SK-N-SH treated with all-trans-retinoic acid at 6 μM for 48 hours (cell line): ENCODE data around the gene MICAL1.

Source experiments
- ATAC-seq: fragments of 200-7000 bp; cut with Tn5 transposase; 3 replicates; pipeline ENCODE4 v1.9.1; 2020; ENCODE audit warnings: mild to moderate bottlenecking, moderate library complexity
- ARNTL ChIP-seq: fragments of 450-650 bp; formaldehyde crosslinking; IDR thresholded peaks from 2 replicates; pipeline ENCODE4 v1.5.0; 2020; ENCODE audit warnings: low read depth, mild to moderate bottlenecking, moderate library complexity, borderline replicate concordance
- BACH2 ChIP-seq: fragments of 250-450 bp; sonication (Bioruptor Pico); IDR thresholded peaks from 2 replicates; pipeline ENCODE4 v1.9.0; 2021; ENCODE audit warnings: mild to moderate bottlenecking, borderline replicate concordance
- CSDC2 ChIP-seq: fragments of 250-450 bp; sonication (Bioruptor Pico); IDR thresholded peaks from 2 replicates; pipeline ENCODE4 v1.5.0; 2020; ENCODE audit warnings: mild to moderate bottlenecking, moderate library complexity
- CSRNP3 ChIP-seq: fragments of 250-450 bp; sonication (Bioruptor Pico); IDR thresholded peaks from 2 replicates; pipeline ENCODE4 v1.5.1; 2021; ENCODE audit warnings: mild to moderate bottlenecking, moderate library complexity
- ESRRG ChIP-seq: fragments of 250-450 bp; sonication (Bioruptor Pico); IDR thresholded peaks from 2 replicates; pipeline ENCODE4 v1.6.1; 2021; ENCODE audit warnings: mild to moderate bottlenecking
- GLIS3 ChIP-seq: fragments of 250-450 bp; sonication (Bioruptor Pico); IDR thresholded peaks from 2 replicates; pipeline ENCODE4 v1.5.0; 2020; ENCODE audit warnings: mild to moderate bottlenecking, moderate library complexity
- ISL1 ChIP-seq: fragments of 250-450 bp; sonication (Bioruptor Pico); IDR thresholded peaks from 2 replicates; pipeline ENCODE4 v2.1.2; 2022; ENCODE audit warnings: mild to moderate bottlenecking, moderate library complexity
- OSR1 ChIP-seq: fragments of 250-450 bp; sonication (Bioruptor Pico); IDR thresholded peaks from 2 replicates; pipeline ENCODE4 v1.8.0; 2022; ENCODE audit warnings: moderate library complexity, mild to moderate bottlenecking, inconsistent platforms
- PATZ1 ChIP-seq: fragments of 250-450 bp; sonication (Bioruptor Pico); IDR thresholded peaks from 2 replicates; pipeline ENCODE4 v1.8.0; 2020; ENCODE audit warnings: mild to moderate bottlenecking, moderate library complexity, borderline replicate concordance
- POU6F1 ChIP-seq: fragments of 250-450 bp; sonication (Bioruptor Pico); IDR thresholded peaks from 2 replicates; pipeline ENCODE4 v1.8.0; 2021; ENCODE audit warnings: low read depth, mild to moderate bottlenecking, moderate library complexity, borderline replicate concordance
- PPARA ChIP-seq: fragments of 250-450 bp; sonication (Bioruptor Pico); IDR thresholded peaks from 2 replicates; pipeline ENCODE4 v1.5.0; 2020; ENCODE audit warnings: mild to moderate bottlenecking, borderline replicate concordance
- RARB ChIP-seq: fragments of 250-450 bp; sonication (Bioruptor Pico); IDR thresholded peaks from 2 replicates; pipeline ENCODE4 v1.8.0; 2021; ENCODE audit warnings: mild to moderate bottlenecking, moderate library complexity
- SNAI2 ChIP-seq: fragments of 250-450 bp; sonication (Bioruptor Pico); IDR thresholded peaks from 2 replicates; pipeline ENCODE4 v1.5.0; 2020; ENCODE audit warnings: mild to moderate bottlenecking, moderate library complexity
- TCF4 ChIP-seq: fragments of 250-450 bp; sonication (Bioruptor Pico); IDR thresholded peaks from 2 replicates; pipeline ENCODE4 v1.8.0; 2021; ENCODE audit warnings: mild to moderate bottlenecking, moderate library complexity, borderline replicate concordance
- TOX ChIP-seq: fragments of 250-450 bp; sonication (Bioruptor Pico); IDR thresholded peaks from 2 replicates; pipeline ENCODE4 v1.8.0; 2021; ENCODE audit warnings: mild to moderate bottlenecking, moderate library complexity, borderline replicate concordance
- TSHZ2 ChIP-seq: fragments of 250-450 bp; sonication (Bioruptor Pico); IDR thresholded peaks from 2 replicates; pipeline ENCODE4 v1.5.0; 2020; ENCODE audit warnings: mild to moderate bottlenecking, moderate library complexity
- ZC3H10 ChIP-seq: fragments of 250-450 bp; sonication (Bioruptor Pico); IDR thresholded peaks from 2 replicates; pipeline ENCODE4 v1.5.1; 2021; ENCODE audit warnings: mild to moderate bottlenecking, moderate library complexity
- ZFP3 ChIP-seq: fragments of 250-450 bp; sonication (Bioruptor Pico); IDR thresholded peaks from 2 replicates; pipeline ENCODE4 v1.5.0; 2020; ENCODE audit warnings: mild to moderate bottlenecking, moderate library complexity
- ZFP30 ChIP-seq: fragments of 450-650 bp; formaldehyde crosslinking; IDR thresholded peaks from 2 replicates; pipeline ENCODE4 v1.5.0; 2022; ENCODE audit warnings: mild to moderate bottlenecking, moderate library complexity
- ZNF565 ChIP-seq: fragments of 450-650 bp; formaldehyde crosslinking; conservative IDR thresholded peaks from 2 replicates; pipeline ENCODE4 v1.5.0; 2020; ENCODE audit warnings: low read depth, mild to moderate bottlenecking, moderate library complexity
- ZNF70 ChIP-seq: fragments of 450-650 bp; formaldehyde crosslinking; IDR thresholded peaks from 2 replicates; pipeline ENCODE4 v1.5.0; 2020; ENCODE audit warnings: mild to moderate bottlenecking, moderate library complexity
- ZNF8 ChIP-seq: fragments of 450-650 bp; formaldehyde crosslinking; IDR thresholded peaks from 2 replicates; pipeline ENCODE4 v1.5.0; 2020; ENCODE audit warnings: mild to moderate bottlenecking, moderate library complexity

The MICAL1 gene

GRCh38 chr6:109446072-109446471, 9.5 kb downstream of the MICAL1 start:
- TF ChIP-seq ISL1 (CRISPR knock-in tag), result no peak
- no peak for TF ChIP-seq ZFP30 (CRISPR knock-in tag)
- TF ChIP-seq OSR1 (CRISPR knock-in tag), result no peak
- TF ChIP-seq TSHZ2 (CRISPR knock-in tag), result no peak
- TF ChIP-seq SNAI2 (CRISPR knock-in tag), result no peak
- no peak for TF ChIP-seq ZNF565 (CRISPR knock-in tag)
- no peak for TF ChIP-seq ARNTL
- TF ChIP-seq BACH2 (CRISPR knock-in tag), result no peak
- TF ChIP-seq ZNF8 (CRISPR knock-in tag), result no peak
- no peak for TF ChIP-seq CSRNP3 (CRISPR knock-in tag)
- no peak for TF ChIP-seq TCF4
- TF ChIP-seq ZC3H10 (CRISPR knock-in tag), result no peak
- no peak for TF ChIP-seq POU6F1 (CRISPR knock-in tag)
- no peak for TF ChIP-seq PATZ1 (CRISPR knock-in tag)
- ATAC-seq, result no peak

- ATAC-seq, result no peak
- TF ChIP-seq TSHZ2 (CRISPR knock-in tag) (no peak), TOX (no peak), CSRNP3 (CRISPR knock-in tag) (no peak), CSDC2 (CRISPR knock-in tag) (no peak), ZFP30 (CRISPR knock-in tag) (no peak), ZC3H10 (CRISPR knock-in tag) (no peak), ESRRG (CRISPR knock-in tag) (no peak), BACH2 (CRISPR knock-in tag) (no peak), RARB (CRISPR knock-in tag) (no peak), ZNF565 (CRISPR knock-in tag) (no peak), ISL1 (CRISPR knock-in tag) (no peak), ZFP3 (no peak), OSR1 (CRISPR knock-in tag) (no peak), ZNF70 (CRISPR knock-in tag) (no peak), PPARA (CRISPR knock-in tag) (no peak), TCF4 (no peak), GLIS3 (CRISPR knock-in tag) (no peak)
Measured at GRCh38 chr6:109445382-109445781, 10.2 kb downstream of the MICAL1 start.
